KMS-11 (cell line): ENCODE measurements around the gene SFTPD.
"Not testable (repeated sequence)": the region's sequence is repeated elsewhere in the genome, so short reads cannot be mapped to it uniquely, and the experiment has no call there.

ENCODE experiments used
- H2AFZ ChIP-seq: fragments of 200-600 bp; sonication (generic); 2 replicates; pipeline ENCODE4 v1.6.1; 2016; ENCODE audit warnings: antibody characterized with exemption, mixed run types, low read depth
- H3K27ac ChIP-seq: fragments of 200-600 bp; sonication (generic); 2 replicates; pipeline ENCODE4 v1.6.1; 2016; ENCODE audit warnings: mild to moderate bottlenecking, mixed run types
- H3K27me3 ChIP-seq: fragments of 200-600 bp; sonication (generic); 2 replicates; pipeline ENCODE4 v1.6.1; 2017; ENCODE audit warnings: mild to moderate bottlenecking, low read depth, mixed run types, moderate library complexity; ENCODE audit not compliant: insufficient read depth
- H3K36me3 ChIP-seq: fragments of 200-600 bp; sonication (generic); 2 replicates; pipeline ENCODE4 v1.6.1; 2017; ENCODE audit warnings: mild to moderate bottlenecking, mixed run types; ENCODE audit not compliant: insufficient read depth
- H3K4me1 ChIP-seq: fragments of 200-600 bp; sonication (generic); 2 replicates; pipeline ENCODE4 v1.6.1; 2016; ENCODE audit warnings: mild to moderate bottlenecking, low read depth, mixed run types; ENCODE audit not compliant: poor library complexity, severe bottlenecking
- H3K4me2 ChIP-seq: fragments of 200-600 bp; sonication (generic); 2 replicates; pipeline ENCODE4 v1.7.0; 2016; ENCODE audit warnings: mild to moderate bottlenecking, mixed run types
- H3K4me3 ChIP-seq: fragments of 200-600 bp; sonication (generic); IDR thresholded peaks from 2 replicates; pipeline ENCODE4 v1.6.1; 2017; ENCODE audit warnings: low read depth, low read length, mixed read lengths; ENCODE audit not compliant: insufficient read depth
- H3K79me2 ChIP-seq: fragments of 200-600 bp; sonication (generic); 2 replicates; pipeline ENCODE4 v1.6.1; 2016; ENCODE audit warnings: low read depth, mixed run types; ENCODE audit not compliant: insufficient read depth
- H3K9ac ChIP-seq: fragments of 200-600 bp; sonication (generic); 2 replicates; pipeline ENCODE4 v1.6.1; 2016; ENCODE audit warnings: mild to moderate bottlenecking, mixed run types
- H4K20me1 ChIP-seq: fragments of 200-600 bp; sonication (generic); 2 replicates; pipeline ENCODE4 v1.6.1; 2016; ENCODE audit warnings: mild to moderate bottlenecking, mixed run types; ENCODE audit not compliant: insufficient read depth
- TF ChIP-seq, protein P1 (sequence below): fragments of 200-600 bp; sonication (generic); conservative IDR thresholded peaks from 2 replicates; pipeline ENCODE4 v1.6.1; 2017; ENCODE audit warnings: low read depth, mild to moderate bottlenecking, antibody characterized with exemption, low read length, moderate library complexity, mixed read lengths

Gene SFTPD

DNA sequence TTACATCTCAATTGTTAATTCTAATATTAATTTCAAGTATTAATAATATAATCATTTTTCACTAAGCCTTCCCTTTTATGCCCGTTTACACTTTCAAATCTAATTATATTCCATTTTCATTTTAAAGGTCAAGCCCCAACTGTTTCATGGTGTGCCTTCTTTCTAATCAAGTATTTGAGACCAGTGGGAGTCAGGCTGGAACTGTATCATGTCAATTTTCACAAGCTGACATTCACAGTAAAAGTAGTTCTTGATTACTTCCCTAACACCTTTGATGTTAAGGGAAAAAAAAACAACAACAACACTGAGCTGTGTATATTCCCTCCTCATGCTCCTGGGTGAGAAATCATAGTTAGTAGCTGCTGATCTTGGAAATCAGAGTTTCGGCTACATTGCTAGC is 38.1 kb downstream of the SFTPD start:
- Histone ChIP-seq H3K9ac (peak overlapping the region; percentile 13; the same call in 1 of the 2 replicates), H3K4me3 (no peak overlapping the region), H3K27ac (peak overlapping the region; percentile 42), H3K79me2 (no peaks in the 10 kb centered on the region), H3K4me1 (peaks cover 45% of the 10 kb centered on the region), H3K27me3 (no peaks in the 10 kb centered on the region), H2AFZ (peak overlapping the region; percentile 14; the same call in 1 of the 2 replicates), H3K4me2 (peak overlapping the region; percentile 41), H4K20me1 (no peaks in the 10 kb centered on the region), H3K36me3 (no peaks in the 10 kb centered on the region)
- TF ChIP-seq, protein P1, sequence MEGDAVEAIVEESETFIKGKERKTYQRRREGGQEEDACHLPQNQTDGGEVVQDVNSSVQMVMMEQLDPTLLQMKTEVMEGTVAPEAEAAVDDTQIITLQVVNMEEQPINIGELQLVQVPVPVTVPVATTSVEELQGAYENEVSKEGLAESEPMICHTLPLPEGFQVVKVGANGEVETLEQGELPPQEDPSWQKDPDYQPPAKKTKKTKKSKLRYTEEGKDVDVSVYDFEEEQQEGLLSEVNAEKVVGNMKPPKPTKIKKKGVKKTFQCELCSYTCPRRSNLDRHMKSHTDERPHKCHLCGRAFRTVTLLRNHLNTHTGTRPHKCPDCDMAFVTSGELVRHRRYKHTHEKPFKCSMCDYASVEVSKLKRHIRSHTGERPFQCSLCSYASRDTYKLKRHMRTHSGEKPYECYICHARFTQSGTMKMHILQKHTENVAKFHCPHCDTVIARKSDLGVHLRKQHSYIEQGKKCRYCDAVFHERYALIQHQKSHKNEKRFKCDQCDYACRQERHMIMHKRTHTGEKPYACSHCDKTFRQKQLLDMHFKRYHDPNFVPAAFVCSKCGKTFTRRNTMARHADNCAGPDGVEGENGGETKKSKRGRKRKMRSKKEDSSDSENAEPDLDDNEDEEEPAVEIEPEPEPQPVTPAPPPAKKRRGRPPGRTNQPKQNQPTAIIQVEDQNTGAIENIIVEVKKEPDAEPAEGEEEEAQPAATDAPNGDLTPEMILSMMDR = no peak

DNA sequence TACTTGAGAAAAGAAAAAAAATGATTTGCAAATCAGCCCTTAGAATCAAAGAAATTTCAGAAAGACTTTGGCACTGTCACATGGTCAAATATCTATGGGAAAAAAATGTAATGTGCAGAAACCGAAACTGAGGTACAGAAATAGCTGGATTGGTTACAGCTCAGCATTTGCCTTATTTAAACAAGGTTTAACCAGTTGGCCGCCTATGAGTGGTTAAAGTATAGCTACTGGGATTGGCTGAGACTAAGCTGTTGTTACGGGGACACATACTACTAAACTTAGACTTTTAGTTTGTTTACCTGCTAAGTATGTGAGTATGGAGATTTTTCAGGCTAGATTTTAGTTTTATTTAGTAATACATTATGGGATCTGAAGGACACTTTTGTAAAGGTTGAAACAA is 38.6 kb downstream of the SFTPD start:
- Histone ChIP-seq H3K27me3 (no peaks in the 10 kb centered on the region), H4K20me1 (no peaks in the 10 kb centered on the region), H3K27ac (peak overlapping the region; percentile 42), H3K79me2 (no peaks in the 10 kb centered on the region), H3K4me2 (peak overlapping the region; percentile 41), H3K4me1 (peaks cover 50% of the 10 kb centered on the region), H3K4me3 (no peak overlapping the region), H3K9ac (peak overlapping the region; percentile 13; the same call in 1 of the 2 replicates), H3K36me3 (no peaks in the 10 kb centered on the region), H2AFZ (0 out of 2 replicates have a peak overlapping the region, but pooled peaks have one; percentile 7)
- TF ChIP-seq, protein P1 = no peak

DNA sequence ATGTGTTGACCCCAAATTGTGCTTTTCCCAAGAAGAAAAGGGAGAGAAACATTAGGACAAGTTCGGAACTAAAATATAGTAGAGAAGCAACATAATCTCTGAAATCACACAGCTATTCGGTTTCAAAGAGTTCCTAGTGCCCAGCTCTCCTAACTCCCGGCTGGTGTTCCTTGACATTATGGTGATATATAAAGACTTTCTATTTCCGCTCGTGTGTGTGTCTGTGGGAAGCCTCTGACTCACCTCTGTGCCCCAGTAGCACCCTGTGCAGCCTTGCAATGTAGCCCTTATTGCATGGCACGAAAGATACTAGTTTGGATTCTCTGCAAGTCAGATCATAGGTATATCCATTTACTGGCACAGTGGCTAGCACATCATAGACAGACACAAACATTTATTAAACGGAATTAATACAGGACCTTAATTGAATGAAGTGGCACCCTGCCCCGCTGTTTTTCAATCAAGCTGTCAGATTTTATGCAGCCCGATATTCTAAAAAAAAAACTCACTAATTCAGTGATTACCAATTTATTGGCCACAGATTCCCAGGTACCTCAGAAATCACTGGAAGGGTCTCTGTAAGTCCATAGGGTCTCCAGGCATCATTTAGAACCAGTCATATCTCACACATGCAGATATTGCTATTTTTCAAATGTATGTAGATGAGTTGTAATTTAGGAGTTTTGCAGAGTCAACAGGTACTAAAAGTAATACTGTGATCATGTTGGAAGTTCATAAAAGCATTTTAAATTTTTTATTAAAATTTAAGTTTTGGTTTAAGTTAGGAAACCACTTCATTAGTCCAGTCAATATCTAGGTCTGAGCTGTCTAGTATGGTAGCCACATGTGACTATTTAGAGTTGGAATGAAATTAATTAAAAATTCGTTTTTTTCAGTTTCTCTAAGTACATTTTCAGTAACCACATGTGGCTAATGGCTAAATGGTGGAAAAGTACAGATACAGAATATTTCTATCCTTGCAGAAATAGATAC is 43.3 kb downstream of the SFTPD start:
- H3K27me3 ChIP-seq = no peaks in the 10 kb centered on the region
- H3K4me1 ChIP-seq = peaks cover 20% of the 10 kb centered on the region
- no peaks in the 10 kb centered on the region for H3K36me3 ChIP-seq
- no peak overlapping the region for H3K4me3 ChIP-seq
- peak overlapping the region; percentile 68 for H3K9ac ChIP-seq
- H3K27ac ChIP-seq = no peak overlapping the region; the same call in 1 of the 2 replicates
- peak overlapping the region; percentile 93; the same call in 1 of the 2 replicates for H2AFZ ChIP-seq
- TF ChIP-seq, protein P1 = no peak
- H3K79me2 ChIP-seq = no peaks in the 10 kb centered on the region
- no peaks in the 10 kb centered on the region for H4K20me1 ChIP-seq
- H3K4me2 ChIP-seq = peak overlapping the region; percentile 40

DNA sequence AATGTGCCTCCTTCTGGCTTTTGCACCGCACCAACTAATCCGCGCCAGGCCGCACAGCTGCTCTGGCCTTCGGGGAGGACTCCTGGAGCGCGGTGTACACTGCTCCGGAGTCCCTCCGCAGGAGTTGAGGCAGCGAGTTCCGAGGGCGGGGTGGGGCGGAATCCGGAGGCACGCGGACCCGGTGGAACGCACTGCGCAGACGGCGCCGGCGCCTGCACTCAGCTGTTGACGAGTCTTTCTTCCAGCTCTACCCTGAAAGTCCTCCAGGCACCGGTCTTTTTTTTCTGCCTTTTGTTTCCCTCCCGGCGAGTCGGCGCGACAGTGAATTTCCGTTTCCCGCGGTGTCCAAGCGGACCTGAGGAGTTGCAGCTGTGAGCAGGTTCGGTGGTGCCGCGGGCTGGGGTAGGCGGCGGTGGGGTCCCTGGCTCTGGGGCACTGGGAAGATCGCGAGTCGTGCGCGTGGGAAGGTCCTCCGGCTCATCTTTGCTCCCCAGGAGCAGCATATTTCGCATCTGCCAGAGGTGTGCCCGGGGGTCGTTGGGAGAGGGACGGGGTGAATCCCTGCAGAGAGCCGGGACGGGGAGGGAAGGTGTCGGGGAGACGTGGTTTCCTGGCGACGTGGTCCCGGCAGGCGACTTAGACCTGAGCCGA is 44.1 kb downstream of the SFTPD start:
- TF ChIP-seq, protein P1 = no peak
- Histone ChIP-seq H3K79me2 (no peaks in the 10 kb centered on the region), H3K4me3 (no peak overlapping the region), H3K36me3 (no peaks in the 10 kb centered on the region), H3K27me3 (no peaks in the 10 kb centered on the region), H4K20me1 (no peaks in the 10 kb centered on the region), H3K9ac (peak overlapping the region; percentile 68), H3K27ac (peak overlapping the region; percentile 37; the same call in 1 of the 2 replicates), H3K4me1 (peaks cover 13% of the 10 kb centered on the region), H3K4me2 (peak overlapping the region; percentile 40), H2AFZ (peak overlapping the region; percentile 93)

DNA sequence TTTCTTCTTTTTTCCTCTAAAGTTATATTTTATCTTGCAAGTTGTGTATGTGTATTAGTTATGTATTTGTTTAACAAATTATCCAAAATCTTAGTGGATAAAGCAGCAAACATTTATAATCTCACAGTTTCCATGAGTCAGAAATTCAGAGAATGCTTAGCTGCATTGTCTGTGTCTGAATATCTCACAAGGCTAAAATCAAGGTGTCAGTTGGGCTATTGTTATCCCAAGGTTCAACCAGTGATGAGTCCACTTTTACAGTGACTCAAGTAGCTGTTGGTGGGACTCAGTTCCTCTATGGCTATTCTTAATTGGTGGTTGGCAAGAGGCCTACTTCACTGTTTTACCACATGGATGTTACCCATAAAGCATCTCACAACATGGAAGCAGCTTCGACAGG is 47.3 kb downstream of the SFTPD start:
- H2AFZ ChIP-seq, H3K9ac ChIP-seq, H3K27me3 ChIP-seq, H3K4me2 ChIP-seq, H3K4me3 ChIP-seq, H4K20me1 ChIP-seq, H3K36me3 ChIP-seq, H3K27ac ChIP-seq, H3K79me2 ChIP-seq: not testable (repeated sequence)
- H3K4me1 ChIP-seq = peaks cover 22% of the 10 kb centered on the region
